Neural cell (in vitro differentiated cells): Measurements from ENCODE around the gene KXD1. TPM values are rescaled to one million over a fixed set of nuclear protein-coding genes. Genes with fewer than 3 reads are reported as not detected.

Source experiments
- H2AFZ ChIP-seq: fragments of 200-600, 300-800 bp; sonication (generic), shearing (Covaris generic); 2 replicates; pipeline ENCODE4 v1.6.0; 2014; ENCODE audit warnings: low read depth, mild to moderate bottlenecking, antibody characterized with exemption, low read length, moderate library complexity
- H3F3A ChIP-seq: fragments of 200-600 bp; shearing (Covaris generic); 2 replicates; pipeline ENCODE4 v1.6.1; 2016; ENCODE audit warnings: mild to moderate bottlenecking, moderate library complexity, mixed read lengths, antibody characterized with exemption, low read length; ENCODE audit not compliant: insufficient read depth, poor library complexity, severe bottlenecking
- H3K27ac ChIP-seq: fragments of 200-600, 300-800 bp; sonication (generic), shearing (Covaris generic); 2 replicates; pipeline ENCODE4 v1.5.1; 2014; ENCODE audit warnings: mild to moderate bottlenecking, low read length, moderate library complexity
- H3K27me3 ChIP-seq: fragments of 300-800, 200-600 bp; sonication (generic), shearing (Covaris generic); 2 replicates; pipeline ENCODE4 v1.6.0; 2014; ENCODE audit warnings: mild to moderate bottlenecking, low read depth, low read length, moderate library complexity; ENCODE audit not compliant: insufficient read depth
- H3K36me3 ChIP-seq: fragments of 300-800, 200-600 bp; sonication (generic), shearing (Covaris generic); 2 replicates; pipeline ENCODE4 v1.5.1; 2014; ENCODE audit warnings: mild to moderate bottlenecking, antibody characterized with exemption, low read length, moderate library complexity; ENCODE audit not compliant: insufficient read depth
- H3K4me2 ChIP-seq: fragments of 300-800, 200-600 bp; sonication (generic), shearing (Covaris generic); 2 replicates; pipeline ENCODE4 v1.6.0; 2014; ENCODE audit warnings: mild to moderate bottlenecking, low read length
- H3K4me3 ChIP-seq: fragments of 300-800, 200-600 bp; sonication (generic), shearing (Covaris generic); 2 replicates; pipeline ENCODE4 v1.5.1; 2014; ENCODE audit warnings: mild to moderate bottlenecking, low read length, moderate library complexity
- H3K79me2 ChIP-seq: fragments of 200-600 bp; shearing (Covaris generic); replicated peaks from 2 replicates; pipeline ENCODE4 v1.6.0; 2014; ENCODE audit warnings: mild to moderate bottlenecking, low read length, moderate library complexity; ENCODE audit not compliant: insufficient read depth
- H3K9ac ChIP-seq: fragments of 300-800, 200-600 bp; sonication (generic), shearing (Covaris generic); 2 replicates; pipeline ENCODE4 v1.6.1; 2016; ENCODE audit warnings: mild to moderate bottlenecking, low read length, mixed read lengths
- H3K9me2 ChIP-seq: fragments of 200-600 bp; shearing (Covaris generic); 2 replicates; pipeline ENCODE4 v1.6.1; 2016; ENCODE audit warnings: mild to moderate bottlenecking, low read length, mixed read lengths; ENCODE audit not compliant: insufficient read depth
- H3K9me3 ChIP-seq: fragments of 200-600, 300-800 bp; sonication (generic), shearing (Covaris generic); 2 replicates; pipeline ENCODE4 v1.6.1; 2016; ENCODE audit warnings: mild to moderate bottlenecking, mixed run types, low read length, moderate library complexity, mixed read lengths
- H4K20me1 ChIP-seq: fragments of 200-600 bp; shearing (Covaris generic); 2 replicates; pipeline ENCODE4 v1.6.1; 2016; ENCODE audit warnings: mild to moderate bottlenecking, mixed run types; ENCODE audit not compliant: insufficient read depth
- CTCF ChIP-seq: fragments of 450-650 bp; IDR thresholded peaks from 2 replicates; pipeline ENCODE4 v1.5.1; 2014; ENCODE audit warnings: antibody characterized with exemption, mild to moderate bottlenecking, moderate library complexity; ENCODE audit not compliant: poor library complexity, severe bottlenecking
- EP300 ChIP-seq: fragments of 450-650 bp; conservative IDR thresholded peaks from 2 replicates; pipeline ENCODE4 v1.6.1; 2014; ENCODE audit warnings: antibody characterized with exemption, mild to moderate bottlenecking, moderate library complexity; ENCODE audit not compliant: poor library complexity, severe bottlenecking
- EZH2 ChIP-seq: fragments of 200-600, 300-800 bp; shearing (Covaris generic), sonication (generic); IDR thresholded peaks from 2 replicates; pipeline ENCODE4 v1.6.1; 2014; ENCODE audit warnings: antibody characterized with exemption, low read length, borderline replicate concordance, mild to moderate bottlenecking; ENCODE audit not compliant: insufficient read depth, poor library complexity, severe bottlenecking
- MXI1 ChIP-seq: fragments of 450-650 bp; conservative IDR thresholded peaks from 2 replicates; pipeline ENCODE4 v1.6.1; 2014; ENCODE audit warnings: antibody characterized with exemption, mild to moderate bottlenecking; ENCODE audit not compliant: poor library complexity, severe bottlenecking
- POLR2AphosphoS5 ChIP-seq: IDR thresholded peaks from 2 replicates; pipeline ENCODE4 v1.6.1; 2012
- RAD21 ChIP-seq: fragments of 450-650 bp; conservative IDR thresholded peaks from 2 replicates; pipeline ENCODE4 v1.6.1; 2014; ENCODE audit warnings: antibody characterized with exemption, mild to moderate bottlenecking, moderate library complexity
- REST ChIP-seq: IDR thresholded peaks from 2 replicates; pipeline ENCODE4 v1.6.1; 2012; ENCODE audit warnings: borderline replicate concordance
- SMC3 ChIP-seq: fragments of 450-650 bp; conservative IDR thresholded peaks from 2 replicates; pipeline ENCODE4 v1.6.1; 2014; ENCODE audit warnings: antibody characterized with exemption, mild to moderate bottlenecking, moderate library complexity; ENCODE audit not compliant: poor library complexity
- TAF1 ChIP-seq: IDR thresholded peaks from 2 replicates; pipeline ENCODE4 v1.6.1; 2012; ENCODE audit warnings: low read depth
- polyA plus RNA-seq: library from polyadenylated mRNA; depleted of rRNA; stranded (reverse); fragments of >200 nt; gene quantifications from 2 replicates; pipeline ENCODE4 v1.2.3, GENCODE V29; 2014

Gene KXD1
- polyA plus RNA-seq, 1 donor from 2014 or later = 55.8 TPM

GRCh38 chr19:18541258-18541991 is 16.2 kb upstream of the KXD1 start:
- no peak overlapping the region for H2AFZ ChIP-seq
- H3K9me2 ChIP-seq = no peaks in the 10 kb centered on the region
- no peaks in the 10 kb centered on the region for H3K9me3 ChIP-seq
- TF ChIP-seq EP300 = no peak
- no peak for TF ChIP-seq CTCF
- TF ChIP-seq RAD21 = no peak
- TF ChIP-seq POLR2AphosphoS5 = no peak
- no peak overlapping the region for H3K9ac ChIP-seq
- no peaks in the 10 kb centered on the region for H3K27me3 ChIP-seq
- no peak overlapping the region for H3K4me2 ChIP-seq
- H3K27ac ChIP-seq = no peak overlapping the region
- no peaks in the 10 kb centered on the region for H3K36me3 ChIP-seq
- no peak overlapping the region for H3K4me3 ChIP-seq
- no peaks in the 10 kb centered on the region for H3K79me2 ChIP-seq
- H4K20me1 ChIP-seq = no peaks in the 10 kb centered on the region
- no peaks in the 10 kb centered on the region for H3F3A ChIP-seq

- Histone ChIP-seq H3K27ac (peak overlapping the region; percentile 55), H3K27me3 (no peaks in the 10 kb centered on the region), H3K9ac (peak overlapping the region; percentile 79), H4K20me1 (no peaks in the 10 kb centered on the region), H3K36me3 (no peaks in the 10 kb centered on the region), H3K4me3 (peak overlapping the region; percentile 72), H3F3A (no peaks in the 10 kb centered on the region), H3K79me2 (no peaks in the 10 kb centered on the region), H3K4me2 (peak overlapping the region; percentile 84), H2AFZ (no peak overlapping the region), H3K9me2 (no peaks in the 10 kb centered on the region), H3K9me3 (no peaks in the 10 kb centered on the region)
- TF ChIP-seq POLR2AphosphoS5 (no peak), SMC3 (no peak), RAD21 (no peak), EP300 (no peak), CTCF (no peak), EZH2 (no peak), REST (no peak), MXI1 (no peak), TAF1 (no peak)
Measured at GRCh38 chr19:18541992-18542940, 15.4 kb upstream of the KXD1 start.
